Measurements from ENCODE around the gene LRRC7.

Gene LRRC7

DNA sequence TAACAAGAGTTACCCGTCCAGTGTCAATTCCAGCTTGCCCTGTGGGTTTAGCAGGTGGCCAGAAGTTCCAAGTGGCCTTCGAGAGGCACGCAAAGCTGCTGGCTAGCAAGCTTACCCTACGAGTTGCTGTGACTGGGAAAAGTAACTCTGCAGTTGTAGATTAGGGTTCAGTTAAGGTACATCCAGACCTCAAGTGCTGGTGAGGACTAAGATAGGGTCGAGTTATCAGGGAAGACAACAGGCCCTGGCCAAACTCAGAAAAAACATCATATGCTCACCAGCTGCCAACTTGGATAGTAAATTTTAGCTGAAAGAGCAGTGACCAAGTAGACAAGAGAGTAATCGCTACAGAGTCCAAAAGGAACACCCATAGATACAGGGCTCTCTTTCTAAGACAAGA is 27.7 kb upstream of the LRRC7 start:
- no peaks in the 10 kb centered on the region for H3K9me3 ChIP-seq
- H3K4me1 ChIP-seq = no peaks in the 10 kb centered on the region
- no peaks in the 10 kb centered on the region for H3K27me3 ChIP-seq
- no peak overlapping the region for H3K9ac ChIP-seq
- H3K36me3 ChIP-seq = no peaks in the 10 kb centered on the region
- H3K27ac ChIP-seq = no peak overlapping the region
- no peak overlapping the region for H3K4me3 ChIP-seq
- no peaks in the 10 kb centered on the region for H4K20me1 ChIP-seq
- TF ChIP-seq Cebpa-rat (IDR thresholded peaks at IDR 0.05) = no peak
- H3K4me2 ChIP-seq = no peak overlapping the region

GRCh38 chr1:69551476-69552324 is 16.0 kb upstream of the LRRC7 start:
- H3K27ac ChIP-seq = no peak overlapping the region
- no peaks in the 10 kb centered on the region for H3K36me3 ChIP-seq

DNA sequence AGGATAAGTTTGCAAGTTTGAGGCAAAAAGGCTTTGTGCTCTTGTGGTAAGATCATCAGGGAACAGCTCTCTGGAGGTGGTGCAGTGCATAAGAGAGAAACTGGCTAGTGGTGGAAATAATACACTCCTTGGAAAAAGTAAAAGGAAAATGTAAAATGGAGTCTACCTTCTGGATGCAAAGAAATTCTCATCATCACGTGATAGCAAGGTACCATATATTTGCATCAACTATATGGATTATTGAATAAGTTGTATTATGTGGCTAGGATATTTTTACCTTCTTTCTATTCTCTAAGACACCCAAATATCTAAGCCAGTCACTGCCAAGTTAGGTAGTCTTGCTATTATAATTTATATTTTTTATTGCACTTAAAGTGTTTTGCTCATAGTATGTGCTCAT is 14.0 kb upstream of the LRRC7 start:
- no peaks in the 10 kb centered on the region for H3K36me3 ChIP-seq
- no peak for TF ChIP-seq Cebpa-rat (IDR thresholded peaks at IDR 0.05)
- H3K4me2 ChIP-seq = no peak overlapping the region
- H3K27ac ChIP-seq = no peak overlapping the region
- no peaks in the 10 kb centered on the region for H3K4me1 ChIP-seq
- no peaks in the 10 kb centered on the region for H3K27me3 ChIP-seq
- no peak overlapping the region for H3K9ac ChIP-seq
- H4K20me1 ChIP-seq = no peaks in the 10 kb centered on the region
- H3K9me3 ChIP-seq = no peaks in the 10 kb centered on the region
- no peak overlapping the region for H3K4me3 ChIP-seq

More at GRCh38 chr1:69551476-69552324, 16.0 kb upstream of the LRRC7 start:
- Histone ChIP-seq H4K20me1 (no peaks in the 10 kb centered on the region), H3K9ac (no peak overlapping the region), H3K9me3 (no peaks in the 10 kb centered on the region), H3K27me3 (no peaks in the 10 kb centered on the region), H3K4me1 (no peaks in the 10 kb centered on the region), H3K4me3 (no peak overlapping the region), H3K4me2 (no peak overlapping the region)
- no peak for TF ChIP-seq Cebpa-rat (IDR thresholded peaks at IDR 0.05)

GRCh38 chr1:69568421-69569174 is 876 bp downstream of the LRRC7 start:
- H3K4me3 ChIP-seq = no peak overlapping the region
- no peak for TF ChIP-seq Cebpa-rat (IDR thresholded peaks at IDR 0.05)
- H3K27ac ChIP-seq = no peak overlapping the region
- H3K9ac ChIP-seq = no peak overlapping the region
- H3K4me1 ChIP-seq = no peaks in the 10 kb centered on the region
- no peak overlapping the region for H3K4me2 ChIP-seq
- H3K27me3 ChIP-seq = no peaks in the 10 kb centered on the region
- H3K36me3 ChIP-seq = no peaks in the 10 kb centered on the region
- no peaks in the 10 kb centered on the region for H4K20me1 ChIP-seq
- H3K9me3 ChIP-seq = peaks cover 19% of the 10 kb centered on the region

- Histone ChIP-seq H3K4me3 (no peak overlapping the region), H3K36me3 (no peaks in the 10 kb centered on the region), H3K4me1 (no peaks in the 10 kb centered on the region), H3K9ac (no peak overlapping the region), H3K27me3 (no peaks in the 10 kb centered on the region), H3K4me2 (no peak overlapping the region), H3K27ac (no peak overlapping the region), H3K9me3 (peaks cover 19% of the 10 kb centered on the region), H4K20me1 (no peaks in the 10 kb centered on the region)
- no peak for TF ChIP-seq Cebpa-rat (IDR thresholded peaks at IDR 0.05)
These were observed 1.4 kb downstream of the LRRC7 start for GRCh38 chr1:69569175-69569541.

- Histone ChIP-seq H3K9me3 (peaks cover 19% of the 10 kb centered on the region), H3K4me1 (no peaks in the 10 kb centered on the region), H3K27ac (no peak overlapping the region), H3K27me3 (no peaks in the 10 kb centered on the region), H3K4me3 (no peak overlapping the region), H3K36me3 (no peaks in the 10 kb centered on the region), H3K4me2 (no peak overlapping the region), H3K9ac (no peak overlapping the region), H4K20me1 (no peaks in the 10 kb centered on the region)
- no peak for TF ChIP-seq Cebpa-rat (IDR thresholded peaks at IDR 0.05)
These were observed 2.0 kb downstream of the LRRC7 start for GRCh38 chr1:69569576-69570328.

DNA sequence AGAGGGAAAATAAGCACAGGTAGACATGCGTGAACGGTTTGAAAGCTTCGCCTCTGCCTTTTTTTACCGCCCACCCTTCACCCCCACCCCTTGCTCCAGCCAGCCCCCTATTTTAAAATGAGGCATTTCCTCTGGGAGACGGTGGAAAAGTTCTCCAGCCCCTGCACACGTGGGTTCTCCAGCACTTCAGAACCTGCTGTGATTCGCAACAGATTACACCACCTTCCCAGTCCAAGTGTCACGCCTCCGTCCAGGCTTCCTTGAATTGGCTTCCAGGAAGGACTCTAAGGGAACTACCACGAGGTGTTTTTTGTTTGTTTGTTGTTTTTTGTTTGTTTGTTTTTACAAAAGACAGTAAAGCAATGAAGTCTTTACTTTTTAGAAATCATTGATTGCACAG is 2.6 kb downstream of the LRRC7 start:
- Histone ChIP-seq H3K9me3 (peaks cover 19% of the 10 kb centered on the region), H3K4me1 (no peaks in the 10 kb centered on the region), H3K9ac (no peak overlapping the region), H3K27ac (no peak overlapping the region), H3K36me3 (no peaks in the 10 kb centered on the region), H4K20me1 (no peaks in the 10 kb centered on the region), H3K27me3 (no peaks in the 10 kb centered on the region), H3K4me2 (no peak overlapping the region), H3K4me3 (no peak overlapping the region)
- no peak for TF ChIP-seq Cebpa-rat (IDR thresholded peaks at IDR 0.05)

DNA sequence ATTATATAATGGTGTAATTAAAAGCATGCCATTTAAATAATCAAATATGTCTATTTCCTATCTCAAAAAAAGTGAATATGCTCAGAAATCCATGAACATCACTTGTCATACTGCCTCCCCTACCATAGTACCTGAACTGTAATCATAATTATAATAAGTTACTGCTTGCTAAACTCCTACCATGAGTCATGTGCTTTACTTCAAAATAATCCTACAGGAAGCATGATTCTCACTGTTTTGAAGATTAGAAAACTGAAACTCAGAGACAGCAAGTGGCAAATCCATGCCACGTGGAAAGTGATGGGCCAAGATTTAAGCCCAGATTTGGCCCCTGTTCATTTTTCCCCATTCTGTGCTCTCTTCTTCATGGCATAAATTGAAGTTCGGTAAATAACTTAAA is 5.2 kb downstream of the LRRC7 start:
- peaks cover 5% of the 10 kb centered on the region for H3K9me3 ChIP-seq
- no peak overlapping the region for H3K27ac ChIP-seq
- no peak overlapping the region for H3K4me2 ChIP-seq
- H3K4me3 ChIP-seq = no peak overlapping the region
- H3K27me3 ChIP-seq = no peaks in the 10 kb centered on the region
- H3K9ac ChIP-seq = no peak overlapping the region
- H3K4me1 ChIP-seq = no peaks in the 10 kb centered on the region
- H4K20me1 ChIP-seq = no peaks in the 10 kb centered on the region
- H3K36me3 ChIP-seq = no peaks in the 10 kb centered on the region
- no peak for TF ChIP-seq Cebpa-rat (IDR thresholded peaks at IDR 0.05)

GRCh38 chr1:69573911-69574310 is 6.2 kb downstream of the LRRC7 start:
- Histone ChIP-seq H3K27me3 (no peaks in the 10 kb centered on the region), H3K9ac (no peak overlapping the region), H4K20me1 (no peaks in the 10 kb centered on the region), H3K36me3 (no peaks in the 10 kb centered on the region), H3K4me2 (no peak overlapping the region), H3K27ac (no peak overlapping the region), H3K4me3 (no peak overlapping the region), H3K9me3 (no peaks in the 10 kb centered on the region), H3K4me1 (no peaks in the 10 kb centered on the region)
- TF ChIP-seq Cebpa-rat (IDR thresholded peaks at IDR 0.05) = no peak

DNA sequence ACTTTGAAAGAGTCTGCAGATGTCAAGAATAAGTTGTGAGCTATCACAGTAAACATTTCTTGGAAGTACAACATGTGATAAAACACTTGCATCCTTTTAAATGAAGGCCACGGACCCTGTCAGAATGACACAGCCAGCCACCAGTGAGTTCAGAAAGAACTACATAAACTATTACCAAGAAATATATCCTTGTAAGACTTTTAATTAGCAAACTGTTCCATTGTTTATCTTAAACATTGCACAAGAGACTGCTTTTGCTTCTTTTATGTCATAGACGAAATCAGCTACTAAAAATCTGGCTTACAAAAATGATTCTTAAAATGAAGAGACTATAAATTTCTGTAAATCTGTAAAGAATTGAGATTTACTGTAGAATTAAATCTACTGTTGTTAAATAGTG is 17.9 kb downstream of the LRRC7 start:
- no peak overlapping the region for H3K4me2 ChIP-seq
- no peak for TF ChIP-seq Cebpa-rat (IDR thresholded peaks at IDR 0.05)
- H4K20me1 ChIP-seq = no peaks in the 10 kb centered on the region
- no peak overlapping the region for H3K4me3 ChIP-seq
- H3K36me3 ChIP-seq = no peaks in the 10 kb centered on the region
- H3K27ac ChIP-seq = no peak overlapping the region
- H3K27me3 ChIP-seq = no peaks in the 10 kb centered on the region
- no peak overlapping the region for H3K9ac ChIP-seq
- H3K9me3 ChIP-seq = no peaks in the 10 kb centered on the region
- no peaks in the 10 kb centered on the region for H3K4me1 ChIP-seq
